HCEC 1CT (cell line): ENCODE measurements around the gene ITPRIP.

Experiments
- DNase-seq: peaks from one replicate; pipeline ENCODE4 v3.0.0-alpha.2; 2017

ITPRIP gene

DNA sequence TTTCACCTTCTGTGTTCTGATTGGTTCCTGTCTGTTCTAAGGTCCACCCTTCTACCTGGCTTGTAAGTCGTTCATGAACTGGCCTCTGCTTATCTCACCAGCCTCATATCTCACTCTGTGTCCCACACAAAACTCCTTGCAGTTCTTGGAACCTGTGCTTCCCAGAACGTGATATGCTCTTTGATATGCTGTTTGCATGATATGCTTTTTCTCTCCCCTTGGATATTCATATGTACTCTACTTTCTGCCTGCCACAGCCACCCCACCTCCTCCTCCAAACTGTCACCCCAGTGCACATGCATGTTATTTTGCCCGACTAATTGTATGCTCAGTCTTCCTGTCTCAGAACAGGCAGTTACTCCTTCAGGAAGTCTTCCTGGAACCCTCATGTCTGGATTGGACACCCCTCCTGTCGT is 1.9 kb upstream of the ITPRIP start:
- DNase-seq = no peak

GRCh38 chr10:104339469-104340110 is 1.3 kb upstream of the ITPRIP start:
- DNase-seq = peak; percentile 74

- DNase-seq = peak; percentile 20
These were observed 712 bp downstream of the ITPRIP start for GRCh38 chr10:104337521-104337984.

- peak; percentile 26 for DNase-seq
These were observed 1.3 kb downstream of the ITPRIP start for GRCh38 chr10:104336821-104337467.

DNA sequence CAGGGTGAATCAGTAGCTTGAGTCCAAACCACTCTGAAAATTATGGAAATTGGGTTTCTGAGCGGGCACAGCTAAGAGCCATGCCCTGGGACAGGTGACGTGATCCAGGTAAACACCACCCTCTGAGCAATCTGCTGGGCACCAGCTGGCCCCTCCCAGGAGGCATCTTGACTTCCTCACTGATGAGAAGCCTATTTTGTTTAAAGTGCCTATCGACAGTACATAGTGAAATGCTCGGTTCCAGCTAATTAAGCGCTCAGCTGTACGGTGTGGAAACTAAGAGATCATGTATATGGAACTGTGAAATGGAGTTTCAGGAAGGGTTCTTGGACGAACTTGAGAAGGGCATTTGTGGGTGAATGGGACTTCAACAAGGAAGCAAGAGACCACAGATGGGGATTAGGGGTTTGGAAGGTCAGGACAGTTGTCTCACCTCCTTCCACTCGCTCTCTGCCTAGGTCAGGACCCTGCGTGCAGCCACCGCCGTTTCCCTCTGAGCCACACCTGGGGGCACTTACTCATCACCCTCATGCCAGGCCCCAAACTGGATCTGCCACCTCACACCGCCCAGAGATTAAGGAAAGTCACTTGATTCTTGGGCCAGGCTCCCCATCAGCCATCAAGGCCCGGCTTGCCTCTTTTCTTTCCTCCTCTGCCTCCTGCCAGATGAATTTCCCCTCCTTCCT is 3.2 kb downstream of the ITPRIP start:
- no peak for DNase-seq

DNA sequence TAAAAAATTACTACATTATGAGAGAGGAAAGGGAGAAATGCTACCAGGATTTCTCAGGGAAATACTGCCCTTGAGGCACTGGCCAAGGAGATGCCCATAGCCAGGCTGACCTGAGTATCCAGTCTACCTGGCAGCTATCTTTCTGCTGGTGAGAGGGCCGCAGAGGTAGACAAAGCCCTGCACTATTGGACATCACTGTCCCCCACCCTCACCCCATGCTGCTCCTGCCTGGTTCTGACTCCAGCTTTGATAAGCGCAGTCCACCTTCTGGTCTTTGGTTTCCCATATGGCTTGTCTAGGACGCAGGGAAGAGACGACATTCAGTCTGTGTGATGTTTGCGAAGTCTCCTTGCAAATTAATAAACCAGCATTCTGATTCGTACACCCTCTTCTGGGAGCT is 3.7 kb downstream of the ITPRIP start:
- DNase-seq = no peak

DNA sequence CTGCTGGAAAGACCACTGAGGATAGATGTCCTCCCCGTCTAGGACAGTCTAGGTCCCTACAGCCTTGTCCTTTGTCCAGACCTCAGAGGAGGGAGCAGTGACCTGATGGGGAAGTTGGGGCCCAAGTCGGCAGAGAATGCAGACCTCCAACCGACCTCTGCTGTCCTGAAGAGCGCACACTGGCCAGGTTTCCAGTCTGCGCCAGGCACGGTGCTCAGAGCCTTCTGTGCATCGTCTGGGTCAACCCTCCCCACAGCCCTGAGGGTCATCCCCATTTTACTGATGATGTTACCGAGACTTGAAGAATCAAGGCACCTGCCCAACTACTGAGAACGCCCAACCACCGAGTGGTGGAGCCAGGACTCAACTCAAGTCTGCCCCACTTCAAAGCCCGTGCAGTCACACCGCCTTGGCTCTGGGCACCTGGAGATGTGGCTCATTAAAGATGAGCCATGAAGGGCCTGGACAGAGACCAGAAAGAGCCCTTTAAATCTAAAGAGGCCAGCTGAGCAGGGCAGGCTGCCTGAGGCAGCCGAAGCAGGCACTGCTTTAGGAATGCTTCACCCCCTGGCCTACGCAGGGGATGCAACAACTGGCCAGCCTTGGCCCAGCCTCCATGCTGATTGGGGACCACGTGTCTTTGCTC is 4.4 kb downstream of the ITPRIP start:
- DNase-seq = no peak

- DNase-seq = no peak
These were observed 5.1 kb downstream of the ITPRIP start for GRCh38 chr10:104333032-104333727.

DNA sequence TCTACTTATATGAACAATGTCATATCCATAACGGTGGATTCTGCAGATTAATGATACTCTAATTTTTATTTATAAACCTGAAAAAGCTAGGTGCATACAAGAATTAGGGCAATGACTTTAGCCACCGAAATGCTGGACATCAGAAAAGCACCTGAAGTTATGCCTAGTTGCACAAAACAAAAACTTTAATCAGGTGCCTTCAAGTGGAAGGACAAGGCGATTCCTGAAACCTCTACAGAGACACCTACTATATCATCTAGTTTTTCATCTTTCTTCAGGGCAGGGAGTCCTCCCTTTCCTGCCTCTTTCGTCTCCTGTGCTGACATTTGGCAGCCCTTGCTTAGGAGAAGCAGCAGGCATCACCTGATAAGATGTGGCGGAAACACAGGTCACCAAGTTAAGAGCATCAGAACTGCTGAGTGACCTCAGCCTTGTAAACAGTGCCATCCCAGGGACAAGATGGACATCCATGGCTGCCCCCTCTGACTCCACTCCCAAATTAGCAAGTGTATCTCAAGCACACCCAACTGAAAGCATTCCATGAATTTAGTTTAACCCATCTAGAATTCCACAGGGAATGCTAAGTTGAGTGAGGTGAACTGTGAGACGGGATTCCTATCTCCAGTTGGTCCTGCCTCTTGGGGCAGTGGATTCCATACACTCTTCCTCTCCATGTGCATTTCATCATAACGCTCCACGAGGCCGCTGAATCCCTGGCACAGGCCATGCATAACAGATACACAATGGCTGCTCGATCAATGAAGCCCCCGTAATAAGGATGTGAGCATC is 5.8 kb downstream of the ITPRIP start:
- no peak for DNase-seq

DNA sequence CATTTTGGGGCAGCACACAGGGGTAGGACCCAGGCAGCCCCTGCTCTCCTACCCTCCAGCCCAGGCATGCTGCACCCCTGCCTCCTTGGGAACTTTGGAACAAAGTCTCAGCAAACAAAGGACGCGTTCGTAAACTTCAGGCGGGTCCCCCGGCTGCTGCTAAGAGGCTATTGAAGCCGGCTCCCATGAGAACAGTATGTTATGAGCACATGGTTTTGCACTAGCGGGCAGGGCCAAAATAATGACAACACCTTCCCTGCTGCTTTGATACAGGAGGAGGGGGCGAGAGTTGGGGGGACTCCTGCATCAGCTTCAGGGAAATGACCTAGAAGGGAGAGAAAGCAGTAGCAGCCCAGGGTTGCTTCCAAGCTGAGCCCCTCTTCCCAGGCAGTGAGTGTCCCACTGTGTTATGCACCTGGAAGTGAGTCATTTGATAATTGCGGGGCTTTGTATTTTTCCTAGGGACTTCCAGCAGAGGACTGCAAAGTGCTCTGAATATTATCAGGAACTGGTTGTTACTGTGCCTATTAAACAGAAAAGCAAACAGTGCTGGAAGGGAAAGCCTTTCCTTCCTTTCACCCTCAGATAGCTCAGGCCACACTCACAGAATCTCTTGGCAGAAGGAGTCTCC is 6.9 kb downstream of the ITPRIP start:
- peak; percentile 43 for DNase-seq

DNA sequence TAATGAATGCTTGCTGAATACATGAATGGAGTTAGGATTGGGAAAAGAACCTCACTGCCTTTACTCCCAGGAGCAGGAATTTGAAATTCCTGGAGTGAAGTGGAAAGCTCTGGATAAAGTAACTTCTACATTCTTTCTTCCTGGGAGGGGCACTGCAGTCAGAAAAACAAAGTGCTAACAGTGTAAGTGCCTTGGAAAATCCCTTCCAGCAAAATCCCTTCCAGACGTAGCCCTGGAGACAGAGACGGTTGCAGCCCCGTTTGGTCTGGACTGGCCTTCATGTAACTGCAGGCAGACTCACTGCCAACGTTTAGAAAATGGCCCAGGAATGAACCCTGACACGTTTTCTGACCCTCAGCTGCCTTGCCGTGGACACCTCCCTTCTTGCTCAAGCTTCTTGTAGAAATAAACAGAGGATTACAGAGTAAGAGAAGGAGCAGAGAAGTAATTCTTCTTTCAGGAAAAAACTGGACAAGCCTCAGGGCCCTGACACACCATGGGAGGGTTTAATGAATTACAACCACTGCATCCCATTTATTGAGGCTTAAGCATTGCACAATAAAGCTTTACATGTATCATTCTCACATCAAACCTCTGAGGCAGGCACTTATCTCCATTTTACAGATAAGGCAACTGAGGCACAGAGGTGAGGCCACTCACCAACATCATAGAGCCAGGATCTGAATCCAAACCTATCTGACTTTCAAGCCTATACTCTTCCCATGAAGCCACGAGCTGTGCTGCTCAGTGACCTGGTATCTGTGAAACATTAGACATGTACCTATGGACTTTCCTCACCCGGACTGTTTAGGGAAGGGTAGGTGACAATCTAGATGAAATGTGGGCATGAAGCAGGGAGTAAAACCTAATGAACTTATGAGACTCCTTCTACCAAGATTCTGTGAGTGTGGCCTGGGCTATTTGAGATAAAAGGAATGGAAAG is 7.8 kb downstream of the ITPRIP start:
- peak; percentile 83 for DNase-seq

DNA sequence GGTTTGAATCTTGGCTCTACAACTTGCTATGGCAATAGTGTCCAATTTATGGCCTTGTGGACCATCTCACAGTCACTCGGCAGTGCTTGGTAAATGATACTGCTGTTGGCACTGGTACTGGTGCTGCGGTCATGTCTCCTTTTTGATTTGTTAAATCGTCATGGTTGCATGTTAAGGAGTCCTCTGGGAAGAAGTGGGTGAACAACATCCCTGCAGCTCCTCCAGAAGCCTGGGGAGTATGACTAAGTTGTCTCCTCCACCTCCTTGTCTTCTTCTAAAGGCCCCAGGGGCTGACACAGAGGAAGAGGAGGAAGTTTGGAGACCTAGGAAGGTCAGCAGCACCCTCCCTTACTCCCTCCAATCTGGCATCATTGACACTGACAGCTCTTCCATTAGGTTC is 8.5 kb downstream of the ITPRIP start:
- DNase-seq = peak; percentile 60

DNA sequence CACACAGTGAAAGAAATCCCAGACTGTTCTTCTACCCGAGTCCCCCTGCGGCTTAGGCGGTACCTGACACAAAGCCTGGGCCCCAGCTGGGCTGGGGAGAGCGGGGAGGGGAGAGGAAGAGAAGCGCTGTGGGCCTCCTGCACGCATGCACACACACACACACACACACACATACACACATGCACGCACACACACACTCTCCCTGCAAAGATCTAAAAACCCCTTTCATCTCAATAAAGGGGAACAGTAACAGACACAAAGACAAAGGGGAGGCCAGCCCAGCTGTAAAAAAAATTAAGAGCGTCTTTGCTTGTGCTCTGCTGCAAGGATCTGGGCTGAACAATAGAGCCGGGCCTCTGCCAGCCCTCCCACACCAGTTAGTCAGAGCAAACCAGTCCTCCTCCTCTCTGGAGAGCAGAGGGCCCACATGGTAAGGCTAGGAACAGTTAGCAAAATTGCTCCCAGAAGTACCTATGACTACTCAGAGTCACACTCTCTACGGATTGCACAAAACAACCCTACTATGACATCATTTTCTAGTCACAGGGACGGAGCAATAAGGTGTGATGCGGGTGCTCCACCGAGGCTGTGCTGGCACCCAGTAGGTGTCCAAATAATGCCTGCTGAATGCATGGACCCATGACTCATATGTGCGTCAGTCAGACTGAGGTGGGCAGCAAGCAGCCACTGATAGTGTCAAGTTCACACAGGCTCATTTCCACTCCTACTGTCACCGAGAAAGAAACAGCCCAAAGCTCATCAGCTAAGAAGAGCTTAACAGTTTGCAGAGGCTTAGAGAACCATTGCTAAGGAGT is 9.2 kb downstream of the ITPRIP start:
- peak; percentile 89 for DNase-seq

DNA sequence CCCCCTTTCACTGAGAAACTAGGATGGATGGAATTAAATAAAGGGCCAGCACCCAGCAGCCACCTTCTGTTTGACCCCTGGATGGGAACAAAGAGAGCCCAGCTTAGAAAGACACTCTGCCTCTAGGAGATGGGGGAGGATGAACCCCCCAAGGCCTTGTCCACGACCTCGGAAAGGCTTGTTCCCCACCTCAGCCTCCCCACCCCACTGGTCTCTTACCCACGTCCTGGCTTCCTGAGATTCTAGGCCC is 9.7 kb downstream of the ITPRIP start:
- DNase-seq = peak; percentile 0

GRCh38 chr10:104327745-104328645 is 10.3 kb downstream of the ITPRIP start:
- peak; percentile 62 for DNase-seq

GRCh38 chr10:104326991-104327610 is 11.2 kb downstream of the ITPRIP start:
- no peak for DNase-seq

- DNase-seq = no peak
These were observed 12.5 kb downstream of the ITPRIP start for GRCh38 chr10:104325436-104326435.
